SU-DHL-6 (cell line): ENCODE data around the gene OR11G2.

ENCODE experiments used
- H2AFZ ChIP-seq: fragments of 200-600 bp; sonication (generic); 2 replicates; pipeline ENCODE4 v1.6.1; 2014; ENCODE audit warnings: low read depth, mild to moderate bottlenecking, moderate library complexity, mixed read lengths, antibody characterized with exemption, low read length; ENCODE audit not compliant: severe bottlenecking
- H3F3A ChIP-seq: fragments of 200-600 bp; shearing (Covaris generic); 2 replicates; pipeline ENCODE4 v1.6.0; 2016; ENCODE audit warnings: antibody characterized with exemption, mild to moderate bottlenecking; ENCODE audit not compliant: insufficient read depth
- H3K27ac ChIP-seq: fragments of 200-600 bp; sonication (generic); 2 replicates; pipeline ENCODE4 v1.5.1; 2016; ENCODE audit warnings: low read depth, mild to moderate bottlenecking, low read length, moderate library complexity, mixed read lengths
- H3K27me3 ChIP-seq: fragments of 200-600 bp; sonication (generic), shearing (Covaris generic); 2 replicates; pipeline ENCODE4 v1.6.0; 2014; ENCODE audit warnings: mild to moderate bottlenecking, low read length
- H3K36me3 ChIP-seq: fragments of 200-600 bp; sonication (generic); 2 replicates; pipeline ENCODE4 v1.6.1; 2014; ENCODE audit warnings: mild to moderate bottlenecking, low read length, mixed read lengths
- H3K4me2 ChIP-seq: fragments of 300-600, 200-600 bp; shearing (Covaris generic), sonication (generic); 2 replicates; pipeline ENCODE4 v1.6.0; 2014; ENCODE audit warnings: low read length, low read depth, mild to moderate bottlenecking; ENCODE audit not compliant: poor library complexity, severe bottlenecking
- H3K4me3 ChIP-seq: fragments of 200-600 bp; sonication (generic); 2 replicates; pipeline ENCODE4 v1.5.1; 2014; ENCODE audit warnings: antibody characterized with exemption, low read length, mild to moderate bottlenecking, mixed read lengths; ENCODE audit not compliant: insufficient read depth, poor library complexity, severe bottlenecking
- H3K79me2 ChIP-seq: fragments of 200-600 bp; sonication (generic); 2 replicates; pipeline ENCODE4 v1.6.1; 2014; ENCODE audit warnings: mild to moderate bottlenecking, low read length, moderate library complexity; ENCODE audit not compliant: insufficient read depth
- H3K9ac ChIP-seq: fragments of 200-600 bp; sonication (generic); 2 replicates; pipeline ENCODE4 v1.7.0; 2014; ENCODE audit warnings: mild to moderate bottlenecking, low read length
- H3K9me2 ChIP-seq: fragments of 200-600 bp; sonication (generic); replicated peaks from 2 replicates; pipeline ENCODE4 v1.6.1; 2014; ENCODE audit warnings: low read length; ENCODE audit not compliant: insufficient read depth
- H3K9me3 ChIP-seq: fragments of 200-600 bp; sonication (generic); 2 replicates; pipeline ENCODE4 v1.6.1; 2014; ENCODE audit warnings: low read length, mixed read lengths; ENCODE audit not compliant: insufficient read depth
- H4K20me1 ChIP-seq: fragments of 200-600 bp; sonication (generic); 2 replicates; pipeline ENCODE4 v1.6.1; 2014; ENCODE audit warnings: low read depth, mild to moderate bottlenecking, antibody characterized with exemption, low read length, moderate library complexity, mixed read lengths
- CTCF ChIP-seq: fragments of 200-600 bp; sonication (generic); IDR thresholded peaks from one replicate; pipeline ENCODE4 v1.5.1; 2017; ENCODE audit warnings: antibody characterized with exemption, mild to moderate bottlenecking, low read length, moderate library complexity; ENCODE audit not compliant: insufficient read depth, poor library complexity, severe bottlenecking
- EZH2phosphoT487 ChIP-seq: fragments of 200-600 bp; sonication (generic), shearing (Covaris generic); conservative IDR thresholded peaks from 2 replicates; pipeline ENCODE4 v1.6.1; 2018; ENCODE audit warnings: mild to moderate bottlenecking, antibody characterized with exemption, low read length, moderate library complexity, mixed read lengths

OR11G2 gene

GRCh38 chr14:20190596-20190995 lies at the start of gene OR11G2:
OR11G2 (plus strand) TSS chr14:20190896; CDS start chr14:20197438, 6,542 bp downstream.
- Histone ChIP-seq H3K9me3 (no peaks in the 10 kb centered on the region), H3K27ac (no peak within 1 kb of the TSS), H3K27me3 (no peaks in the 10 kb centered on the region), H3K9me2 (no peaks in the 10 kb centered on the region), H3K79me2 (no peaks in the 10 kb centered on the region), H2AFZ (no peak within 1 kb of the TSS), H4K20me1 (no peaks in the 10 kb centered on the region), H3K4me2 (no peak within 1 kb of the TSS), H3F3A (no peaks in the 10 kb centered on the region), H3K36me3 (no peaks in the 10 kb centered on the region), H3K4me3 (no peak within 1 kb of the TSS), H3K9ac (no peak within 1 kb of the TSS)
- TF ChIP-seq CTCF (no peak), EZH2phosphoT487 (no peak)

GRCh38 chr14:20143911-20144310 lies 46.8 kb upstream of the OR11G2 start:
- Histone ChIP-seq H4K20me1 (no peaks in the 10 kb centered on the region), H3K27ac (no peak overlapping the region), H3K27me3 (no peaks in the 10 kb centered on the region), H3K9me2 (no peaks in the 10 kb centered on the region), H3F3A (no peaks in the 10 kb centered on the region), H3K36me3 (no peaks in the 10 kb centered on the region), H3K79me2 (no peaks in the 10 kb centered on the region), H2AFZ (no peak overlapping the region), H3K9ac (no peak overlapping the region), H3K9me3 (no peaks in the 10 kb centered on the region), H3K4me3 (no peak overlapping the region), H3K4me2 (no peak overlapping the region)
- no peak for TF ChIP-seq EZH2phosphoT487
- TF ChIP-seq CTCF, result no peak

GRCh38 chr14:20144820-20145219 lies 45.9 kb upstream of the OR11G2 start:
- H3K36me3 ChIP-seq, result no peaks in the 10 kb centered on the region

More at GRCh38 chr14:20144820-20145219, 45.9 kb upstream of the OR11G2 start:
- H3K9me2 ChIP-seq, result no peaks in the 10 kb centered on the region
- H3F3A ChIP-seq, result no peaks in the 10 kb centered on the region
- no peak overlapping the region for H3K4me3 ChIP-seq
- H3K4me2 ChIP-seq, result no peak overlapping the region
- TF ChIP-seq CTCF (no peak), EZH2phosphoT487 (no peak)
- no peak overlapping the region for H3K9ac ChIP-seq
- H3K27me3 ChIP-seq, result no peaks in the 10 kb centered on the region
- H4K20me1 ChIP-seq, result no peaks in the 10 kb centered on the region
- no peak overlapping the region for H3K27ac ChIP-seq
- no peak overlapping the region for H2AFZ ChIP-seq
- no peaks in the 10 kb centered on the region for H3K79me2 ChIP-seq
- H3K9me3 ChIP-seq, result no peaks in the 10 kb centered on the region
